ENCODE measurements around the gene INTS11.

Gene INTS11

DNA sequence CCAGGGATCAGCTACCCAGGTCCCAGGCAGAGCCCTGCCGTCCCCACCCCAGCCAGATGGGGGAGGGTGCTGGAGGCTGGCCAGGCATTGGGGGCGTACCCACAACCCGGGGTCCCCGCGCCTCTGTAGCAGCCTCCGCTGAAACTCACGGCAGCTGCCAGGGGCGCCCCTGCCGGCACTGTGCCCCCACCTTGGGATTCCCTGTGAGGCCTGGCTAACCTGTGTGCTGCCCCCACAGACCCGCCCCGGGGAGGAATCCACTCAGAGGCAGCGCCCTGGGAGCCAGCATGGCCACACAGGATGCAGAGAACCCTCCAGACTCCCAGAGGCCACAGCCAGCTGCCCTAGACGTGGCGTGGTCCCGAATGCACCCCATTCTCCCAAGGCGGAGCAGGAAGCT is 20.9 kb upstream of the INTS11 start:
- no peak for DNase-seq
- Histone ChIP-seq H2BK120ac (ENCODE audit: low read depth, low read length) (no peak overlapping the region), H3K4ac (ENCODE audit: low read depth in 1 of 2, low read length in 2 of 2) (peak overlapping the region in 1 of 2 experiments; percentile 64), H3K4me3 (ENCODE audit: insufficient read depth in 1 of 2, low read depth in 1 of 2, low read length in 2 of 2) (peak overlapping the region in 1 of 2 experiments; percentile 91), H3K4me1 (ENCODE audit: control insufficient read depth, insufficient read depth, low read depth, low read length) (peaks cover 71% of the 10 kb centered on the region), H3K27me3 (ENCODE audit: control insufficient read depth in 1 of 2, insufficient read depth in 1 of 2, low read length in 2 of 2) (no peaks in the 10 kb centered on the region), H2BK15ac (ENCODE audit: low read depth, poor library complexity, severe bottlenecking) (no peak overlapping the region), H3K18ac (ENCODE audit: low read depth in 1 of 2, low read length in 2 of 2) (peak overlapping the region in 1 of 2 experiments; percentile 18), H4K91ac (ENCODE audit: low read length) (peak overlapping the region; percentile 90), H3K23ac (ENCODE audit: low read length in 2 of 2) (no peak overlapping the region), H3K79me1 (replicated peaks; ENCODE audit: low read length, poor library complexity, severe bottlenecking) (peaks cover 27% of the 10 kb centered on the region), H2BK12ac (ENCODE audit: low read length in 2 of 2) (peak overlapping the region; percentile 10 to 14), H3K4me2 (ENCODE audit: low read length, poor library complexity, severe bottlenecking) (peak overlapping the region; percentile 46), H3K9ac (ENCODE audit: low read length) (peak overlapping the region; percentile 89), H3K27ac (ENCODE audit: low read length, poor library complexity, severe bottlenecking) (no peak overlapping the region), H3K36me3 (ENCODE audit: control insufficient read depth in 1 of 2, insufficient read depth in 2 of 2, low read depth in 1 of 2, low read length in 2 of 2) (peaks cover 17 to 50% of the 10 kb centered on the region in 2 experiments), H3K14ac (ENCODE audit: low read length in 2 of 2) (peak overlapping the region in 1 of 2 experiments; percentile 77), H2BK5ac (ENCODE audit: low read depth, low read length, poor library complexity, severe bottlenecking) (no peak overlapping the region), H3K9me3 (ENCODE audit: control insufficient read depth, low read length) (no peaks in the 10 kb centered on the region), H2AFZ (ENCODE audit: low read depth, low read length) (no peak overlapping the region), H4K8ac (ENCODE audit: low read length) (no peak overlapping the region), H2AK5ac (ENCODE audit: low read length, severe bottlenecking) (peak overlapping the region; percentile 85)
- 92% methylated on average over 16 of the region's 16 CpGs for WGBS

DNA sequence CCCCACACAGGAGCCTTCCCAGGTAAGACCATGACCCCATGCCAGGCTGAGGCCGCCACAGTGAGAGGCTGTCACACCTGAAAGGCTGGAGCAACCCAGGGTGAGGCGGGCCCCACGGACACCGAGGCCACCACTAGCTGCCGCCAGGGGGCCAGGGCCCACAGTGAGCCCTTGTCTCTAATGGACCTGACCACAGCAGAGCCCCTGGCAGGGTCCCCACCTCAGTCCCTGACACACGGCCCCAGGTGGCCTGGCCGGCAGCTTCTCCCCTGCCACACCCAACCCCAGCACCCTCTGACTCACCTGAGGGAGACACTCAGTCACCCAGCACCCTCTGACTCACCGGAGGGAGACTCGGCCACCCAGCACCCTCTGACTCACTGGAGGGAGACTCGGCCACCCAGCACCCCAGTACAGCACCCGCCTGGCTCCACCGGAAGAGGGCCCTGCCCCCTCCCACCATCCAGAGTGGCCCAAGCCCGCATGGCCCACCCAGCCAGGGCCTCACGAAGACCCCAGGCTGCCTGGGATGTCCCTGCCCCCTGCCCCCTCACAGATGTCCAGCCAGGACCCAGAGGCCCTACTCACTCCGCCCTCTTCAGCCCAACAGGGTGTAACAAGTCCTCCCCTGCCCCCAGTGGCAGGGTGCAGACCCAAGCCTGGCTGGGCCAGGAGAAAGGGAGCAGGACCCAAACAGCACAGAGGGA is 20.3 kb upstream of the INTS11 start:
- H2AFZ ChIP-seq (ENCODE audit: low read depth, low read length), result no peak overlapping the region
- H3K4me1 ChIP-seq (ENCODE audit: control insufficient read depth, insufficient read depth, low read depth, low read length), result peaks cover 71% of the 10 kb centered on the region
- DNase-seq, result peak; percentile 61
- H4K8ac ChIP-seq (ENCODE audit: low read length), result peak overlapping the region; percentile 80
- H3K18ac ChIP-seq (ENCODE audit: low read depth in 1 of 2, low read length in 2 of 2), result peak overlapping the region; percentile 18 to 23
- H4K91ac ChIP-seq (ENCODE audit: low read length), result peak overlapping the region; percentile 90
- peak overlapping the region; percentile 85 for H2AK5ac ChIP-seq (ENCODE audit: low read length, severe bottlenecking)
- H2BK12ac ChIP-seq (ENCODE audit: low read length in 2 of 2), result peak overlapping the region in 1 of 2 experiments; percentile 14
- peak overlapping the region; percentile 89 for H3K9ac ChIP-seq (ENCODE audit: low read length)
- no peak overlapping the region for H2BK120ac ChIP-seq (ENCODE audit: low read depth, low read length)
- 56% methylated on average over 15 of the region's 15 CpGs for WGBS
- H2BK15ac ChIP-seq (ENCODE audit: low read depth, poor library complexity, severe bottlenecking), result peak overlapping the region; percentile 75
- H3K36me3 ChIP-seq (ENCODE audit: control insufficient read depth in 1 of 2, insufficient read depth in 2 of 2, low read depth in 1 of 2, low read length in 2 of 2), result peaks cover 19 to 55% of the 10 kb centered on the region in 2 experiments
- no peaks in the 10 kb centered on the region for H3K27me3 ChIP-seq (ENCODE audit: control insufficient read depth in 1 of 2, insufficient read depth in 1 of 2, low read length in 2 of 2)
- peaks cover 32% of the 10 kb centered on the region for H3K79me1 ChIP-seq (replicated peaks; ENCODE audit: low read length, poor library complexity, severe bottlenecking)
- H3K14ac ChIP-seq (ENCODE audit: low read length in 2 of 2), result peak overlapping the region in 1 of 2 experiments; percentile 77
- H3K4ac ChIP-seq (ENCODE audit: low read depth in 1 of 2, low read length in 2 of 2), result peak overlapping the region in 1 of 2 experiments; percentile 64
- H3K9me3 ChIP-seq (ENCODE audit: control insufficient read depth, low read length), result no peaks in the 10 kb centered on the region
- H3K4me3 ChIP-seq (ENCODE audit: insufficient read depth in 1 of 2, low read depth in 1 of 2, low read length in 2 of 2), result peak overlapping the region; percentile 14 to 91
- H2BK5ac ChIP-seq (ENCODE audit: low read depth, low read length, poor library complexity, severe bottlenecking), result peak overlapping the region; percentile 35
- H3K23ac ChIP-seq (ENCODE audit: low read length in 2 of 2), result peak overlapping the region in 1 of 2 experiments; percentile 43
- H3K27ac ChIP-seq (ENCODE audit: low read length, poor library complexity, severe bottlenecking), result no peak overlapping the region
- H3K4me2 ChIP-seq (ENCODE audit: low read length, poor library complexity, severe bottlenecking), result peak overlapping the region; percentile 46

DNA sequence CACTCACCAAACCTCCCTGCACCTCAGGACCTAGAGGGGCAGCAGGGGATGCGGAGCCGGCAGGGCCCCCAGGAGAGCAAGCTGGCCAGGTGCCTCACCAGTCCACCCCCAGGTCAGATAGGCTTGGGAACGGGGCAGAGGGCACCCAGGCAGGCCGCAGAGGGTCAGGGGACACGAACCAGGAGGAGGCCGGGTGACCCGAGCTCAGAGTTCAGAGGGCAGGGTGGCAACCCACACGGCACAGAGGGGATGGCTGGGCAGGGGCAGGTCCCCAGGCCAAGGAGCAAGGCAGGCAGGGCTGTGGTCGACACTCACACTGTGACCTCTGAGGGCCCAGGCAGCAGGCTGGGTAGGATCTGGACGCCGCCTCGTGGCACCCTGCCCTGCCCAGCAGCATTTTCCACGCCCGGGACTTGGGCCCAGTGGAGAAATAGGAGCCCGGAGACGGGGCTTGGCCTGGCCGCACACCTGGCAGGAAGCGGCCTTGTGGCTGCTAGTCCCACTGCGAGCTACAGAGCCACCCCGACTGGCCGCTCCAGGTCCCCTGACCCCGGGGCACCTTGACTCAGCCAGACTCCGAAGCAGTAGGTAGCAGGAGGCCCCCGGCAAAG is 19.5 kb upstream of the INTS11 start:
- no peaks in the 10 kb centered on the region for H3K27me3 ChIP-seq (ENCODE audit: control insufficient read depth in 1 of 2, insufficient read depth in 1 of 2, low read length in 2 of 2)
- H3K27ac ChIP-seq (ENCODE audit: low read length, poor library complexity, severe bottlenecking), result no peak overlapping the region
- H2AFZ ChIP-seq (ENCODE audit: low read depth, low read length), result no peak overlapping the region
- peaks cover 22 to 64% of the 10 kb centered on the region in 2 experiments for H3K36me3 ChIP-seq (ENCODE audit: control insufficient read depth in 1 of 2, insufficient read depth in 2 of 2, low read depth in 1 of 2, low read length in 2 of 2)
- H3K4me2 ChIP-seq (ENCODE audit: low read length, poor library complexity, severe bottlenecking), result no peak overlapping the region
- H2AK5ac ChIP-seq (ENCODE audit: low read length, severe bottlenecking), result no peak overlapping the region
- DNase-seq, result no peak
- no peak overlapping the region for H2BK15ac ChIP-seq (ENCODE audit: low read depth, poor library complexity, severe bottlenecking)
- no peak overlapping the region for H2BK120ac ChIP-seq (ENCODE audit: low read depth, low read length)
- H3K79me1 ChIP-seq (replicated peaks; ENCODE audit: low read length, poor library complexity, severe bottlenecking), result peaks cover 32% of the 10 kb centered on the region
- WGBS, result 94% methylated on average over 24 of the region's 24 CpGs
- no peak overlapping the region for H4K91ac ChIP-seq (ENCODE audit: low read length)
- H3K23ac ChIP-seq (ENCODE audit: low read length in 2 of 2), result no peak overlapping the region
- no peak overlapping the region for H2BK12ac ChIP-seq (ENCODE audit: low read length in 2 of 2)
- H3K18ac ChIP-seq (ENCODE audit: low read depth in 1 of 2, low read length in 2 of 2), result no peak overlapping the region
- no peak overlapping the region for H3K4ac ChIP-seq (ENCODE audit: low read depth in 1 of 2, low read length in 2 of 2)
- H2BK5ac ChIP-seq (ENCODE audit: low read depth, low read length, poor library complexity, severe bottlenecking), result no peak overlapping the region
- H4K8ac ChIP-seq (ENCODE audit: low read length), result no peak overlapping the region
- H3K14ac ChIP-seq (ENCODE audit: low read length in 2 of 2), result no peak overlapping the region
- H3K9ac ChIP-seq (ENCODE audit: low read length), result peak overlapping the region; percentile 89
- H3K4me1 ChIP-seq (ENCODE audit: control insufficient read depth, insufficient read depth, low read depth, low read length), result peaks cover 71% of the 10 kb centered on the region
- H3K4me3 ChIP-seq (ENCODE audit: insufficient read depth in 1 of 2, low read depth in 1 of 2, low read length in 2 of 2), result peak overlapping the region in 1 of 2 experiments; percentile 16
- no peaks in the 10 kb centered on the region for H3K9me3 ChIP-seq (ENCODE audit: control insufficient read depth, low read length)

DNA sequence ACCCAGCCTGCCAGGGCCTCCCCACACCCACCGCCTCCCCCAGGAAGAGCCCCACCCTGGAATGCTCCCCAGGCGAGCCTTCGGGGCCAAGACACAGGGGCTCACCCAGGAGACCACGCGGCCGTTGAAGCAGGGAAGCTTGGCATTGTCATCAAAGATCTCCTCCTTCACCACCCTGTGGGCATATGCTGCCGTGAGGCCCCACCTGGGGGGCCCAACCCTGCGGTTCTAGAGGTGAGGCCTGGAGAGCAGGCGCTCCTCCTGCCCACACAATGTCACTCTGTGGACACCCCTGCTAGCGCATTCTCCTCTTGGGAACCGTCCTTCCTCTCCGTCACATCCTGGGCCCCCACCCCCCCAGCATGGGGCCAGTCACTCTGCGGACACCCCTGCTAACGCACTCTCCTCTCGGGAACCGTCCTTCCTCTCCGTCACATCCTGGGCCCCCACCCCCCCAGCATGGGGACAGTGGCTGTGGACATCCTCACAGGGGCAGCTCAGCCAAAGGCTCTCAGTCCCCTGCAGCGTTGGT is 18.2 kb upstream of the INTS11 start:
- H4K91ac ChIP-seq (ENCODE audit: low read length), result no peak overlapping the region
- no peak overlapping the region for H3K23ac ChIP-seq (ENCODE audit: low read length in 2 of 2)
- no peak overlapping the region for H3K18ac ChIP-seq (ENCODE audit: low read depth in 1 of 2, low read length in 2 of 2)
- no peak overlapping the region for H4K8ac ChIP-seq (ENCODE audit: low read length)
- H3K9me3 ChIP-seq (ENCODE audit: control insufficient read depth, low read length), result no peaks in the 10 kb centered on the region
- no peak overlapping the region for H3K27ac ChIP-seq (ENCODE audit: low read length, poor library complexity, severe bottlenecking)
- H3K9ac ChIP-seq (ENCODE audit: low read length), result no peak overlapping the region
- H2BK120ac ChIP-seq (ENCODE audit: low read depth, low read length), result no peak overlapping the region
- DNase-seq, result no peak
- H2BK5ac ChIP-seq (ENCODE audit: low read depth, low read length, poor library complexity, severe bottlenecking), result no peak overlapping the region
- H2BK15ac ChIP-seq (ENCODE audit: low read depth, poor library complexity, severe bottlenecking), result no peak overlapping the region
- no peak overlapping the region for H2AK5ac ChIP-seq (ENCODE audit: low read length, severe bottlenecking)
- H2AFZ ChIP-seq (ENCODE audit: low read depth, low read length), result no peak overlapping the region
- peaks cover 34% of the 10 kb centered on the region for H3K79me1 ChIP-seq (replicated peaks; ENCODE audit: low read length, poor library complexity, severe bottlenecking)
- H2BK12ac ChIP-seq (ENCODE audit: low read length in 2 of 2), result no peak overlapping the region
- H3K36me3 ChIP-seq (ENCODE audit: control insufficient read depth in 1 of 2, insufficient read depth in 2 of 2, low read depth in 1 of 2, low read length in 2 of 2), result peaks cover 31 to 77% of the 10 kb centered on the region in 2 experiments
- no peak overlapping the region for H3K4me3 ChIP-seq (ENCODE audit: insufficient read depth in 1 of 2, low read depth in 1 of 2, low read length in 2 of 2)
- H3K4ac ChIP-seq (ENCODE audit: low read depth in 1 of 2, low read length in 2 of 2), result no peak overlapping the region
- peaks cover 60% of the 10 kb centered on the region for H3K4me1 ChIP-seq (ENCODE audit: control insufficient read depth, insufficient read depth, low read depth, low read length)
- no peak overlapping the region for H3K4me2 ChIP-seq (ENCODE audit: low read length, poor library complexity, severe bottlenecking)
- WGBS, result 95% methylated on average over 18 of the region's 18 CpGs
- H3K27me3 ChIP-seq (ENCODE audit: control insufficient read depth in 1 of 2, insufficient read depth in 1 of 2, low read length in 2 of 2), result no peaks in the 10 kb centered on the region
- no peak overlapping the region for H3K14ac ChIP-seq (ENCODE audit: low read length in 2 of 2)
